GM21786 (cell line): ENCODE results near the gene SLC6A7.
A peak's percentile ranks its signal among the peaks of the same experiment; 100 is the strongest.
"Not testable (repeated sequence)": the region's sequence is repeated elsewhere in the genome, so short reads cannot be mapped to it uniquely, and the experiment has no call there.

Experiments
- ATAC-seq: cut with Tn5 transposase; IDR thresholded peaks from one replicate; pipeline ENCODE4 v1.9.1; 2021; ENCODE audit not compliant: unreplicated experiment

The SLC6A7 gene

DNA sequence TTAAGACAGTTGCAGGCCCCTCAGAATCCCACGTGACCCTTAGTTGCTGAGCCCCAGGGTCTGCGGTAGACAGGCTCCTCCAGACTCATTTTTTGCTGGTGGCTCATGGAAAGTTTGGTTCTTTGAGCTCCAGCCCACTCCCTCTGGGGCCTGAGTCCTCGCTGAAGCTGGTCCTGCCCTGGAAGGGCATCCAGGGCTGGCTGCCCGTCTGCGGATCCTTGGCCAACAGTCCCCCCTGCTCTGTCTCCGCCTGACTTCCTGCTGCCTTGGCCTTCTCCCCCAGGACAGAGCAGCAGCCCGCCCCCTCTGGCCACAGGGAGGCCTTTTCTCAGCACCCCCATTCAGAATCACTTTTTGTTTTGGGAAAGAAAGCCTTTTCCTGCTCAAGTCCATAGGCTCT is 24.4 kb downstream of the SLC6A7 start:
- ATAC-seq: no peak

DNA sequence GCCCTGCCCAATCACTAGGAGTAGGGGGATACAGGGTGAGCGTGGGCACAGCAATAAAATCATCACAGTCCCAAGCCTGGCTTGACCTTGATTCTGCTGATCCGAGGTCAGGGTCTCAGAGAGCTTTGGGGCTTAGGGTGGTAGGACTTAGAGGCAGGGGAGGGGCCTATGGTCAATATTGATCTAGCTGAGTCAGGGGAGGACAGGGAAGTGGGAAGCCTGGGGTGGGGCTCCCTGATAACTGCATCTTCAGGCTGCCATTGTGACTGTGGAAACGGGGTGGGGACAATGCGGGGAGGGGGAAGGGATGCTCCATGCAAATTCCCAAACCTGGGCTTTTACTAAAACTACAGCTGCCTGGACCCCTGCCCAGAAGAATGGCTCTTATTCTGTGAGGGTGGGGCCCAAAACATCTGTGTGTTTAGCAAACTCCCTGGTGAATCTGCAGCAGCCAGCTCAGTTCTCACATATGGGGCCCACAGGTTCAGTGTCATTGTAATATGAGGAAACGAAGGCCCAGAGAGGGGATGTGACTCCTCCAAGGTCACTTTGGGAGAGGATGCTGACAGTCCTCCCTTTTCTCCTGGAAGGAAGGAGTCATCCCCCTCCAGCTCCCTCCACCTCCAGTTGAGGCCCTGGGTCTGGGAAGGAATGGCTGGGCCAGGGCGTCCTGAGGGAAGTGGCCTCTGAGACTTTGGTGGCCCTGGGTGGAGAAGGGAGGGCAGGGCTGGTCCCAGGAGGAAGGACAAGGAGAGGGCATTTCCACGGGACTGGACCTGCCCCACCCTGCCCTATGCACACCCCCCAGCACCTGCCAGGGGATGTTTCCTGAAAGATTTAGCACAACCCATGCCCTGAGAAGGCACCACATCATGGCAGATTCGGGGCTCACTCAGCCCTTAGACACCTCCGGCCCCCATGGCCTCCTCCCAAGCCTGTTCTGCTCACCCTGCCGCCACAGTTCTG is 26.4 kb downstream of the SLC6A7 start:
- ATAC-seq: no peak

DNA sequence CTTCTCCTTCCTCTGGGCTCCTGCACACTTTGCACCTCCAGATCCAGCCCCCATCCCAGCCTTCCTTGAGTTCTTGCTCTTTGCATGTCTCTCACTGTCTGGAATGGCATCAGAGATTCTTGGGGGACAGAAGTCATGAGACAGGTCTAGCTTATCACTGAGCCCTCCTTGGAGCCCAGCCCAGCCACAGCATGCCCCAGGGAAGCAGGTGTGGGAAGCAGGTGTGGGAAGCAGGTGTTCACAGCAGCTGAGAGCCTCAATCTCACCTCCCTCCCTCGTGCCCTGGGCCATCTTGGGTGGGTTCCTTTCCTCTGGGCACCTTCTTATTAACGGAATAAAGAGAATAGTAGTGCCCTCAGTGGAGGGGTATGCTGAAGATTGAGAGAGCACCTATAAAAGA is 27.2 kb downstream of the SLC6A7 start:
- no peak for ATAC-seq

DNA sequence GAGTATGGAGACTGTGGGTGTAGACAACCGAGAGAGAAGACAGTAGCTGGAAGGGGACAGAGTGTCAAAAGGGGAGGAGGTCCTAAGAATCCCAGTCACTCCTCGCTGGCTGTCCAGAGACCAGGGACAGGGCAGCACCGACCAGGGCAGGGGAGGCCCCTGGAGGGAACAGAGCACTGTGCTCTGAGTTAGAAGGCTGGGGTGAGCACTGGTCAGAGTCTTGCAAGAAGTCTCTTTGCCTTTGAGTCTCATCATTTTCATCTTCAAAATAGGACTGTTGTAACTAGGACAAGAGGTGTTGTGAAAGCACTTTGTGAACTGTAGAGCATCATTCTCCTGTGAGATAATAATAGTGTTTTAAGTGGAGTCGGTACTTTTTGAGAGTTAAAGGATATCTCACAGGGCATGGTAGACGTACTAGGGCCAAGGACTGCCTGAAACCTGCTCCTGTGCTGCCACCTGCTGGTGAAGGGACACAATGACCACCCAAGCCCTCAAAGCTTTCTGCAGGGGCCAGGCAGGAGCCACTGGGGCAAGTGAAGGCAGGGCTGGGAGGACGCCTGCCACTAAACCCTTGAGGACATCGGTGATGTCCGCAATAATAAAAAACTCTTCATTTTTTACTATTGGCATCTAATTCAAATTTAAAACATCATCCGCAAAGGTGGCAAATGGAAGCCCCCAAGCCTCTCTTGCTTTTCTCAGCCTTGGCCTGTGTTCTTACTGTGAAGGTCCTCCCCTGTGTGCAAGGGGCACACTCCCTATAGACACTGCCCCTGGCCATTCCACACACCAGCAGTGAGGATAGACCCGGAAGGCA is 28.2 kb downstream of the SLC6A7 start:
- peak; percentile 94 for ATAC-seq

DNA sequence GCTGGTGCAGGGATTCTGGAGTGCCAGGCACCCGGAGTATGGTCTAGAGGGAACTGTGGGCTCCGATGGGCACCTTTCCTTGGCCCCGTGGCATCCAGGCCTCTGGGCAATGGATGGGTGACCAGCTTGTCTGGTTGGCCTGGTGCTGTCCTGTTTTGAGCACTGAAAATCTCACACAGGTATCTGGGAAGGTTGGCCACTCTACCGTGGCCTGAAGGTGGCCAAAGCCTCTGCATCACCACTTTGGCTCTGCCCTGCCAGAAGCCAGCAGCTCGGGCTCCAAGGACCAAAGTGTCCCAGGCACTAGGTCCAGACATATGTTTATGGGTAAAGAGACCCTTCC is 28.8 kb downstream of the SLC6A7 start:
- ATAC-seq: no peak

DNA sequence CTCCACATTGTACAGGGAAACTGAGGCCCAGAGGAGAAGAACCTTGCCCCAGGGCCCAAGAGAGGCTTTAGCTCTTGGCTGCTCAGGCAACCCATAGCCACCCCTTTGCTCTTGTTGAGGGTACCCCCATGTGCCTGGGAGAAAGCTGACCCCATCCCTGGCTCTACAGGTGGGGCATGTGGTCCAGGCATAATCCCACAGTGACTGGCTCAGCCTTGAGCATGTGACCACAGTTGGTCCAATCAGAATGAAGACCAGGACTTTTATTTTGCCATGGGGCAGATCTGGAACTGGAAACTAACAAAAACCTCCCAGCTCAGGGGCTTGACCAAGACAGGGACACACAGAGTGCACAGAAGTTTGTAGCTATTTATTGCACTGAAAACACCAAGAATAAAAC is 29.3 kb downstream of the SLC6A7 start:
- ATAC-seq: no peak

DNA sequence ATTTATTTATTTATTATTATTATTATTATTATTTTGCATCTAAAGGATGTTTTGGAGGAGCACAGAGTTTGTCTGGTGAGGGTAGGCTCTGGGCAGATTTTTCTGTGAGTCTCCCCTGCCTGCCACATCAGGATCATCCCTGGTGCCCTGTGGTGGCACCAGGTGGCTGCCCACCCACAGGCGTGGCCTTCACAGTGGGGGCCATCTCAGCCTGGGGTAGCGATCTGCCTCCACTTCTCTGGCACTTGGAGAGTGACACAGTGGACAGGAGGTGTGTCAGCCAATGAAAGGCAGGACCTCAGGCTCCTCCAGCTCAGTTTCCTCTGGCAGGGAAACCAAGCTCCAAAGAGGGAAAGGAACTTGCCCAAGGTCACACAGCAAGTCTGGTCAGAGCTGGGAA is 30.0 kb downstream of the SLC6A7 start:
- ATAC-seq: no peak

DNA sequence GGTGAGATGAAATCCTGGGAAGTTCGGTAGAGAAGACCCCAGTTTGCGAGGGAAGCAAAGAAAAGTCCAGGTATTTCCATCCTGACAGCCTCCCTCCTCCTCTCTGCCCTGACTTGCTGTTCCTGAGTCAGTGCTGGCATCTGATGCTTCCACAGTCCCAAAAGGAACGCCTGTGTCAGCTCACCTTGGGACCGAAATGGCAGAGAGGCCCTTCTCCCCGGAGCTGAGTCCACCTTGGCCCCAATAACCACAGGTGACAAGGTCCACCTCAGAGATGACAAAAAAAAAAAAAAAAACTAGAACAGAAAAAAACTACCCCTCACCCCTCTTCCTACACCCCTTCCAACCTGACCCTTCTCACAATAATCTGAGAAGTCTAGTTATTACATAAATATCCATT is 31.6 kb downstream of the SLC6A7 start:
- ATAC-seq: no peak

DNA sequence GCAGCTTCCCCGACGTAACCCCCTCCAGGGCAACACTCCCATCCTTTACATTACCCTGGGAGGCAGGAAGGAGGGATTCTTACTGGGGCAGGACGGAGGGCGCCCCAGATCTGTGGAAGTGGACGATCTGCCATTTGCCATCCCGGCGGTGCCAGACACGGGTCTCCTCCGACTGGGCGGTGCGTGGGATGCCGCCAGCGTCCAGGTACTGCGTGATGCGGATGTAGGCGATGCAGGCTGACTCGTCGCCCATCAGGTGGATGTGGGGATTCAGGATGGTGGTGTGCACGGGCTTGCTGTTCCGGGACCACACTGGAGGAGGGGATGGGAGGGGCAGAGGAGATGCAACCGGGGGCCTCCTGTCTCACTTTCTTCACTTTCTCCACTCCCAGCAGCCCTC is 33.0 kb downstream of the SLC6A7 start:
- no peak for ATAC-seq

DNA sequence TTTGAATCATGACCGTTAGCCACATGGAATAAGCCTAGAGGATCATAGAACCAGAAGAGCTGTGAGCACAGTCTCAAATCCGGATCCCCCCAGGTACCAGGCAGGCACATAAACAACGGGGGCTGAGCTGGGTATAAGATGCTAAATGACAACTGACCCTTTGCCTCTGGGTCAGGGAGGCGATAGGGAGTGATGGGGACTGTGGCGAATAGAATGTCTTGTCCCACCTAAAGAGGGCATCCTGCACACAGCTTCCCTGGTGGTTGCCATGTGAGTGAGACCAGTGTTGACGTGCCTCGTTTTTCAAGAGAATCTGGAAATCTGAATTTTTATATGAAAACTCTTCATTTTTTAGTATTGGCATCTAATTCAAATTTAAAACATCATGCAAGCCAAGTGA is 33.6 kb downstream of the SLC6A7 start:
- no peak for ATAC-seq

DNA sequence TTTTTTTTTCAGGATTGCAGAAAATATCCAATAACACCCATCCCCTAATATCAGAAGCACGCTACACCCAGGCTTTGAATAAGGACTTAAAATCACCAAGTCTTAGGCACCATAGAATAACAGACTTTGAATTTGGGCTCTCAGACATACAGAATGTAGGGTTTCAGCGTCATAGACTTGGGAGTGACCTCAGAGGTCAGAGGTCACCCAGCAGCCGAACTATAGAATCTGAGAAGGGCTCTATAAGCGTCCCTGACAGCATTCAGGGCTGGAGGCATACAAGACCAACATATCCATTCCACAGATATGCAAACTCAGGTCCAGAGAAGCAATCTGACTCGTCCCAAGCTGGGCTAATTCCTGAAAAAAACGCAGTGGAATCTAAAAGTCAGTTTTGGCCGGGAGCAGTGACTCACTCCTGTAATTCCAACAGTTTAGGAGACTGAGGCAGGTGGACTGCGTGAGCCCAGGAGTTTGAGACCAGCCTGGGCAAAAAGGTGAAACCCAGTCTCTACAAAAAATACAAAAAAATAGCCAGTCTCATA is 34.7 kb downstream of the SLC6A7 start:
- ATAC-seq: no peak

DNA sequence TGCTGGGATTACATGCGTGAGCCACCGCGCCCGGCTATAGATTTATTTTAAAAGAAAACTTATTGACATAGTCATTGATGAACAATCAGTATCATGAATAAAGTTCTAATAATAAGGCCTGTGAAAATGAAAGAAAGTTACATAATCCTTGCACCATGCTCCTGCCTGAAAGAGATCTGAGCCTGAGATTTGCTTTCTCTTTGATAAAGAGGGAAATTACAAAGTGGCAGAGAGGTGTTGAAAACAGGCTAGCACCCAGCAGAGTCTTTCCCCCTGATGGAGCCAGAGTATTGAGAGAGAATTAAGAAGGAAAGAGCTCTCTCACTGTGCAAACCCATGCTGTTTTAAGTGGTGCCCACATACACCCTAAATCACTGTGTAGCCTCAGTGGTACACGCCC is 37.2 kb downstream of the SLC6A7 start:
- ATAC-seq: no peak

DNA sequence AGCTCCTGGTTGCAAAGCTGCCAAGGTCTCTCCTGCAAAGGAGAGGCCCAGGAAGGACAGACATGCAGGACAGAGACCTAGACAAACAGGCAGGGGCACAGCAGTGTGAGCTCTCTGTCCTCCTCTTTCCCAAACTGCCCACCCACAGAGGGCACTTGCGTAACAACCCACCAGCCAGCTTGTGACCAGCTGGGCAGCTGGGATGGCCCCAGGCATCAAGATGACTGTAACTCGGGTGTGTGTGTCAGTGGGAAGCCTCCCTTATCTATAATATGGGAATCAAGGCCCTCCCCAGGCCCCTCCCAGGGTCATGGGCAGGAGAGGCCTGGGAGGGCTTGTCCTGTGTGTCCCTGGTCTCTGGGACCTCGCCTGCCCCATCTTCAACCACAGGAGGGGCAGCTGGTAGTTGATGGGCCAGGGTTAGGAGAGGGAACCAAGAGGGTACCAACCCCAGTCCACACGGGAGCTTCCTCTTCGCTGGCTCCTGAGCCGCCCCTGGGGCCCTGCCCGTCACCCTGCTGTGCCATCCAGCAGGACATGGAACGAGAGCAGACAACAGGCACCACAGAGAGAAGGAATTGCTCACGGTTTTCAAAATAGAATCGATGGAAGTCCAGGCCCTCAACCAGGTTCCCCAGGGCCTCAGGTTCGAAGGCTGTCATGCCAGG is 37.9 kb downstream of the SLC6A7 start:
- ATAC-seq: no peak

DNA sequence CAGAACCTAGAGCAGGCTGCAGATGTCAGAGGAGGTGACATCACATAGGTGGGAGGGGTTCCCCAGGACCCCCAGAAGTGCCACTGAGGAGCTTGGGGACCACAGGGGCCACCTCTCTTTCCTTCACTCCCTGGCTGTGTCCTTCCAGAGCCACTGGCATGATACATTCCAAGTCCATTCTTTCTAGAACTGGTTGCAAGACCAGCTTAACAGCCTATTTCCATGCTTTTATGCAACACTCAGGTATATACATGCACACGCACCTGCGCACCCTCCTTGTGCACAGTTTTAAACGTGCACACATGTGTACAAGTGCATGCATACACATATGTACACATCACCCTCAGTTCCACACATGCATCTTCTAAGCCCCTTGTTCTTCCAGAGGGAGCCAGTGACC is 39.7 kb downstream of the SLC6A7 start:
- no peak for ATAC-seq

DNA sequence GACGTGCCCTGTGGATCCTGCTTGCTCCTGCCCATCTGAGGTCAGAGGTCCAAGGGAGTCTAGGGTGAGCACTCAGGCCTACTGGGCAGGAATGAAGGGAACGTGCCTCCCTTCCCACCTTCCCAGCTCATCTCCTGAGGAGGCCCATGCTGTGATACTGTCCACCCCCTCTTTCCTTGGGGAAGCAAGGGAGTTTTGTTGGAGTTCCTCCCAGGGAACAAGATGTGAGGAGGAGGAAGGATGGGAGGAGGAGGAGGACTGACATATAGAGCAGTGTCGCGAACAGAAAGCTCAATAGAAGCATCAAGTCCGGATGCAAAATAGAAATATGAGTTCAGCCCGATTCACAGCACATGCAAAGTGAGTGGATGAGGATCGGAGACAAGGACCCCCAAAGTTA is 41.0 kb downstream of the SLC6A7 start:
- no peak for ATAC-seq

DNA sequence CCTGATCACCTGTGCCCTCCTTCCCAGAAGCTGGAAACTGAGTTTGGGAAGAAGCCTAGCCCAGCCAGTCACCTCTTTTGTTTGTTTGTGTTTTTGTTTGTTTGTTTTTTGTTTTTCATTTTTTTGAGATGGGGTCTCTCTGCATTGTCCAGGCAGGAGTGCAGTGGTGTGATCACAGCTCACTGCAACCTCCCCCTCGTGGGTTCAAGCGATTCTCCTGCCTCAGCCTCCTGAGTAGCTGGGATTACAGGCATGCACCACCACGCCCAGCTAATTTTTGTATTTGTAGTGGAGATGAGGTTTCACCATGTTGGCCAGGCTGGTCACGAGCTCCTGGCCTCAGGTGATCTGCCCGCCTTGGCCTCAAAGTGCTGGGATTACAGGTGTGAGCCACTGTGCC is 43.8 kb downstream of the SLC6A7 start:
- ATAC-seq: not testable (repeated sequence)

DNA sequence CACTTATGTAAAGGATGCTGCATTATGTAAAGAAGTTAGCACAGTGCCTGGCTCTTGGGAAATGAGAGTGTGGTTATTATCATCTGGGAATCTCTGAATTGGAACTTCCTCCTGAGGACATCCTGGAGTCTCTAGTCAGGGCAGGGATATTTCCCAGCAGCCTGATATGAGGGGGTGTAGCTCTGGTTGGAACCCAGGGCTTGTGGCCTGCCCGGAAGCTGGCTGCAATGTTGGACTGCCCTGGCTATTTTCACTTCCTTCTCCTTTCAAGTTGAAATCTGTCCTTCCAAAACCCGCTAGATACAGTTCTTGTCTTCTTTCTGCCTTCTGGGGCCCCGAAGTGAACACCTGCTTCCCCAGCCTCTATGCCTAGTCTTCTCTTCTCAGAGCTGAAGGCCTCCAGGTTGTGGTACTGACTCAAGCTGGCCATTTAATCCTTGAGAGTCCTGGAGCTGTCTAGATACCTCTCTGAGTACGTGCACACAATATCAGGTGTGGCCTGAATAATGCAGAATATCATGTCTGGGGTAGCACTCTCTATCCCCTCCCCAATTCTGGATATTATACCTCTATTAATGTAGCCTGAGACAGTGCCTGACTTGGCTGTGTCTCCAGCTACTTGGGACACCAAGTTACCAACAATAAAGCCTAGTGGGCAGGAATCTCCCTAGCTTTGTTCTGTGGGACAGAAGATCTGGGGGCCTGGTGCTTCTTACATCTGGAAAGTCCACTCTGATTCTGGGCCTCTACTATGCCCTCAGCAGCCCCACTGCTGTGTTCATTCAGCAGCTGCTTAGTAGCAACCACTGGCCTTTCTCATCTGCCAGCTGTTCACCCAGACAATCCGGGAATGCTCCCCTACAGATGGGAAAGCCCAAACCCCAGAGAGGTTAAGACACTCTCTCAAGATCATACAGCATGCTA is 45.0 kb downstream of the SLC6A7 start:
- ATAC-seq: no peak

DNA sequence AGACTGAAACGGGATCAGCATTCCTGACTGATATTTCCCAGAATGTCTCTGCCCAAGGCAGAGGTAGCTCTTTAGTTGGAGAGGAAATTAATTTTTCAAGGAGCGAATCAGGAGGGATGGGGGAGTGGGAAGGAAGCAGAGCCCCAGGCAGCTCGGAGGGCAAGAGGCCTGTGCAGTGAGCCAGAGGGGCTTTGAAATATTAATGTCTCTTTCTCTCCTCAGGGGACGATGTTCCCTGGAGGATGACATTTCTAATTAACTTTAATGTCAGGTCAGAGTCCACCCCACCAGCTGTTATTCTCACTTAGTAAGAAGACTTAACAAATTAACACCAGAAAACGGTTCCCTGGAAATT is 45.6 kb downstream of the SLC6A7 start:
- ATAC-seq: no peak

DNA sequence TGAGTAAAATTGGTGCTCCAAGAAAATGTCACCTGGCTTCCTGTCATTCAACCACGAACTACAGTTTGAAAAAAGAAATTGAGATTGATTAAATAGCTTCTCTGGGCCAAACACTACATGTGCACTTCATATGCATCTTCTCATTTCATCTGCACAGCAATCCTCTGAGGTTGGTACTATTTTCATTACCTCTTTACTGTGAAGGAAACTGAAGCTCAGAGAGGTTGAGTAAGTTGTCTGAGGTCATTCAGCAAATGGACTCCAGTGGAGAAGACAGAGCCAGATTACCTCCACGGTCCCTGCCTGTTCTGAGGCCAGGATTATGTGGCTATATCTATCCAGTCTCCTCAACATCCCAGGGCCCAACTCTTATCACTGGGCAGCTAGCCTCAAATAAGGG is 46.5 kb downstream of the SLC6A7 start:
- ATAC-seq: no peak

DNA sequence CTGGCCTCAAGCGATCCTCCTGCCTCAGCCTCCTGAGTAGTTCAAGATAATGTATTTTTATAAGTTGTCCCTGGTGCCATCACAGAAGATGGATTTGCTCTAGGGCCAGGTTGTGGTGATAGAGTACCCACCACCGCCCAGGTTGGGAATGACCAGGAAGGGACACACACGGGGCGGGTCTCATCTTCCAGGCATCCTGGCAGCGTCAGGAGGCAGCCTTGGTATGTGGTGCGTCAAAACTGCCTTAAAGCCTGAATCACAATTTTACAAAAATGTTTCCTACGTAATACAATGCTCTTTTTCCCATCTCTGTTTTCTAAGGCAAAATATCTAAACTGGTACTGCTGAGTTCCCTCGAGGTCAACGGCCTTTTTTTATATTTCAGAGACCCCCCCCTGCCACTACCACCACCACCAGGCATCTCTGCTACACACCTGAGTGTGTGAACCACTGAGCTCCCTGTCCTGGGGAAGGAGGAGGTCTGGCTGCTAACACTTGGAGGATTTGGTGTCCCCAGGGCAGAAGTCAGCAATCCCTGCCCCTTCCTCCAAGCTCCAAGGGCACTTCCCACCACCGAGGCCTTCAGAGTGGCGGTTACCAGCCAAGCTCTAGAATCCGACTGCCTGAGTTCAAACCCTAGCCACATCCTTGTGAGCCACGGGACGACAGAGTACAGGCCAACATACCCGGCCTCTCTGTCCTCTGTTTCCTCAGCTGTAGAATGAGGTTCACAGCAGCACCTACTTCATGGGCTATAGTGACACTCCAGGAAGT is 47.3 kb downstream of the SLC6A7 start:
- no peak for ATAC-seq
